ENCODE data around the gene CD300LF. TPM values are rescaled to one million over a fixed set of nuclear protein-coding genes. Genes with fewer than 3 reads are reported as not detected.

Gene CD300LF
- total and polyA plus RNA-seq, 2 experiments from 2014 or later, result not detected

GRCh38 chr17:74711058-74711824 lies 1.5 kb downstream of the CD300LF start:
- Histone ChIP-seq H3K36me3 (no peaks in the 10 kb centered on the region), H3K27ac (no peak overlapping the region), H3K4me1 (ENCODE audit: low read depth) (no peaks in the 10 kb centered on the region), H3K27me3 (no peaks in the 10 kb centered on the region), H3K4me3 (no peak overlapping the region), H3K9me3 (ENCODE audit: low read depth) (no peaks in the 10 kb centered on the region)
- no peak for TF ChIP-seq CTCF (IDR thresholded peaks at IDR 0.05; ENCODE audit: low read depth, low read length)
- no peak for DNase-seq (ENCODE audit: low read depth in 1 of 2, low spot score in 1 of 2)

DNA sequence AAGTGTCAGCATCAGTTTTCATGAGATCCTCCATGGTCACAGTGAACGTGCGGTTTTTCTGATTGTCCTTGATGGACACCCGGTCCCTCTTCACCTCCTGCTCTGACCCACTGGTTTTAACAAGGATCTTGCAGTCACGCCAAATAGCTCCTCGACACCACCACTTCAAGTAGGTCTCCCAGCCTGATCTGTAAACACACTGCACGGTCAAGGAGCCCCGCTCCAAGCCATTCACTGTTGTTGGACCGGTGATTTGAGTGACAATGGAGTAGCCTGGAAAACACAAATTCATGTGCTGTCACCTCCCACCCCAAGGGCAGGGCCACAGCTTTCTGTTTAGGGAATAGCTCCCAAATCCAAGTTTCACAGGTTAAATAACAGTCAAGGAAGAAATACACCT lies 8.2 kb downstream of the CD300LF start:
- no peak overlapping the region for H3K4me3 ChIP-seq
- no peaks in the 10 kb centered on the region for H3K36me3 ChIP-seq
- no peaks in the 10 kb centered on the region for H3K9me3 ChIP-seq (ENCODE audit: low read depth)
- H3K4me1 ChIP-seq (ENCODE audit: low read depth), result no peaks in the 10 kb centered on the region
- no peak overlapping the region for H3K27ac ChIP-seq
- DNase-seq (ENCODE audit: low read depth in 1 of 2, low spot score in 1 of 2), result no peak
- no peak for TF ChIP-seq CTCF (IDR thresholded peaks at IDR 0.05; ENCODE audit: low read depth, low read length)
- no peaks in the 10 kb centered on the region for H3K27me3 ChIP-seq

GRCh38 chr17:74703311-74703710 lies 9.4 kb downstream of the CD300LF start:
- Histone ChIP-seq H3K9me3 (ENCODE audit: low read depth) (no peaks in the 10 kb centered on the region), H3K27ac (no peak overlapping the region), H3K36me3 (no peaks in the 10 kb centered on the region), H3K4me3 (no peak overlapping the region), H3K27me3 (no peaks in the 10 kb centered on the region), H3K4me1 (ENCODE audit: low read depth) (no peaks in the 10 kb centered on the region)
- no peak for TF ChIP-seq CTCF (IDR thresholded peaks at IDR 0.05; ENCODE audit: low read depth, low read length)
- DNase-seq (ENCODE audit: low read depth in 1 of 2, low spot score in 1 of 2), result no peak

DNA sequence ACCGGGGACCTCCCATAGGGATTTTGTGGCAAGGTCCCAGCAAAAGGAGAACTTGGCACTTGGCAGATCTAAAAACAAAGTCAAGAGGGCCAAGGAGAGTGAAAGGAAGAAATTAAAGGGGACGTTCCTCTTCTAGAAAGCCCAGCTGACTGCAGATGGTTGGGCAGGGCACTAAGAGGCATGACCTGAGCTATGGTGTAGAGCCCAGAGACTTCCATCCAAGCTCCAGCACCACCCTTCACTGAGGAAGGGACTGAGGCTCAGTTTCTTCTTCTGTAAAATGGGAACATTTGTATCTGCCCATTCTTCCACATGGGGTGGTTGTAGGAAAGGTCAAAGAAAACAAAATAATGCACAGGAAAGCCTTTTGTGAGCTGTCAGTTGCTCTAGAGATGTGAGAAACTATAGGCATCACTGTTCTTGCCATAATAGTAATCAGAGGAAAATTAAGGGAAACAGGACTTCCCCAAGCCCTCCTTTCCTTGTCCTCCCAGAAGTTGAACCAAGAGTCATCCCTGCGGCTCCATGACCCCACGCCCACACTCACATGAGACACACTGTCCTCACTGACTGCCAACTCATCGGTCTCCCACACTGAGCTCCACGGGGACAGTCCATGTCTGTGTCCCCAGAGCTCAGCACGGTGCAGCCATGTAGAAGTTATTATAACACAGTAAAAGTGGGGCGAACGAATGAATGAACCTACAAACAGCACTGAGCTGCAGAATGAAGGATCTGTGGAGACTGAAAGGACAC lies 10.4 kb downstream of the CD300LF start:
- no peak for DNase-seq (ENCODE audit: low read depth in 1 of 2, low spot score in 1 of 2)
- H3K27ac ChIP-seq, result no peak overlapping the region
- no peaks in the 10 kb centered on the region for H3K27me3 ChIP-seq
- H3K9me3 ChIP-seq (ENCODE audit: low read depth), result no peaks in the 10 kb centered on the region
- TF ChIP-seq CTCF (IDR thresholded peaks at IDR 0.05; ENCODE audit: low read depth, low read length), result no peak
- H3K36me3 ChIP-seq, result no peaks in the 10 kb centered on the region
- H3K4me3 ChIP-seq, result no peak overlapping the region
- H3K4me1 ChIP-seq (ENCODE audit: low read depth), result no peaks in the 10 kb centered on the region

GRCh38 chr17:74699236-74699635 lies 13.5 kb downstream of the CD300LF start:
- H3K27me3 ChIP-seq, result no peaks in the 10 kb centered on the region
- no peak overlapping the region for H3K27ac ChIP-seq
- no peak for TF ChIP-seq CTCF (IDR thresholded peaks at IDR 0.05; ENCODE audit: low read depth, low read length)
- no peaks in the 10 kb centered on the region for H3K36me3 ChIP-seq
- H3K4me3 ChIP-seq, result no peak overlapping the region
- no peaks in the 10 kb centered on the region for H3K9me3 ChIP-seq (ENCODE audit: low read depth)
- no peaks in the 10 kb centered on the region for H3K4me1 ChIP-seq (ENCODE audit: low read depth)
- no peak for DNase-seq (ENCODE audit: low read depth in 1 of 2, low spot score in 1 of 2)
